ENCODE results near the gene USP14. TPM values are rescaled to one million over a fixed set of nuclear protein-coding genes. Genes with fewer than 3 reads are reported as not detected.
"Not testable (repeated sequence)": the region's sequence is repeated elsewhere in the genome, so short reads cannot be mapped to it uniquely, and the experiment has no call there.

Gene USP14
- total RNA-seq (2022) = 86.2 and 95.2 TPM in 2 replicates
- Bru-seq, nascent RNA = percentile 93 among the genes with signal in this experiment
- percentile 94 among the genes with signal in this experiment for BruChase-seq, experiment 1, labeled RNA remaining after a 2-hour chase
- percentile 94 among the genes with signal in this experiment for BruChase-seq, experiment 2, labeled RNA remaining after a 6-hour chase
- long read RNA-seq, full-length matches to known transcripts = 101 of 129 reads
- long read RNA-seq, partial matches to known transcripts = 17 of 129 reads
- long read RNA-seq, other reads (novel, unspliced or antisense) = 11 of 129 reads

GRCh38 chr18:158128-159036 is at the start of gene USP14:
USP14 (plus strand) TSS chr18:158557; CDS start chr18:158699, 142 bp downstream.
- CTCF ChIA-PET = interaction anchor here (0.6 kb wide), 1 partner anchor 70 kb away, joined by 5 read pairs; no protein-coding TSS in a partner anchor
- Mint-ChIP-seq H3K9me3 (ENCODE audit: unreplicated experiment) (no peaks in the 10 kb centered on the region), H3K4me1 (ENCODE audit: low read depth, unreplicated experiment) (peaks cover 6% of the 10 kb centered on the region), H3K27ac (ENCODE audit: unreplicated experiment) (peak within 1 kb of the TSS; percentile 93), H3K4me3 (ENCODE audit: unreplicated experiment) (peak within 1 kb of the TSS; percentile 90), H3K27me3 (ENCODE audit: insufficient read depth, unreplicated experiment) (no peaks in the 10 kb centered on the region), H3K36me3 (ENCODE audit: insufficient read depth, unreplicated experiment) (peaks cover 6% of the 10 kb centered on the region)
- POLR2A ChIA-PET = interaction anchor here (0.6 to 0.7 kb wide), 3 partner anchors 11 to 20 kb away, joined by 3 to 9 read pairs (median 5); no protein-coding TSS in a partner anchor
- DNase-seq = peak; percentile 98 to 99
- H3K27me3 ChIP-seq (replicated peaks; ENCODE audit: control insufficient read depth, insufficient read depth, low read length) = no peaks in the 10 kb centered on the region
- no peaks in the 10 kb centered on the region; the same call in 1 of the 2 replicates for H3K36me3 ChIP-seq (ENCODE audit: control insufficient read depth, insufficient read depth, low read length)
- no peaks in the 10 kb centered on the region for H3K9me3 ChIP-seq
- peaks cover 15% of the 10 kb centered on the region; the same call in 1 of the 2 replicates for H3K4me1 ChIP-seq
- H3K4me3 ChIP-seq (ENCODE audit: low read depth, low read length) = peak within 1 kb of the TSS; percentile 78
- intact Hi-C loops (cut with micrococcal nuclease; ENCODE audit: unreplicated experiment) = loop anchor here (1.0 to 5.0 kb wide), 2 partner anchors 15 to 46 kb away; no protein-coding TSS in a partner anchor
- peak in 1 of 2 experiments; percentile 26 for TF ChIP-seq CTCF (IDR thresholded peaks at IDR 0.05; ENCODE audit: insufficient read depth in 1 of 2, low read depth in 1 of 2, low read length in 1 of 2, severe bottlenecking in 1 of 2, unreplicated experiment in 1 of 2)
- no TSS peak for BruUV-seq (replicated peaks)

GRCh38 chr18:108665-109063 is 49.7 kb upstream of the USP14 start:
- H3K4me1 Mint-ChIP-seq (ENCODE audit: low read depth, unreplicated experiment); intact Hi-C loops (cut with micrococcal nuclease; ENCODE audit: unreplicated experiment); H3K9me3 ChIP-seq; H3K4me3 ChIP-seq (ENCODE audit: low read depth, low read length); H3K27me3 ChIP-seq (replicated peaks; ENCODE audit: control insufficient read depth, insufficient read depth, low read length); CTCF ChIA-PET; DNase-seq; POLR2A ChIA-PET; H3K4me3 Mint-ChIP-seq (ENCODE audit: unreplicated experiment); H3K4me1 ChIP-seq; H3K27me3 Mint-ChIP-seq (ENCODE audit: insufficient read depth, unreplicated experiment); BruUV-seq (replicated peaks); H3K36me3 ChIP-seq (ENCODE audit: control insufficient read depth, insufficient read depth, low read length); H3K27ac Mint-ChIP-seq (ENCODE audit: unreplicated experiment): not testable (repeated sequence)
- Mint-ChIP-seq H3K36me3 (ENCODE audit: insufficient read depth, unreplicated experiment) (peaks cover 20% of the 10 kb centered on the region), H3K9me3 (ENCODE audit: unreplicated experiment) (peaks cover 43% of the 10 kb centered on the region)

DNA sequence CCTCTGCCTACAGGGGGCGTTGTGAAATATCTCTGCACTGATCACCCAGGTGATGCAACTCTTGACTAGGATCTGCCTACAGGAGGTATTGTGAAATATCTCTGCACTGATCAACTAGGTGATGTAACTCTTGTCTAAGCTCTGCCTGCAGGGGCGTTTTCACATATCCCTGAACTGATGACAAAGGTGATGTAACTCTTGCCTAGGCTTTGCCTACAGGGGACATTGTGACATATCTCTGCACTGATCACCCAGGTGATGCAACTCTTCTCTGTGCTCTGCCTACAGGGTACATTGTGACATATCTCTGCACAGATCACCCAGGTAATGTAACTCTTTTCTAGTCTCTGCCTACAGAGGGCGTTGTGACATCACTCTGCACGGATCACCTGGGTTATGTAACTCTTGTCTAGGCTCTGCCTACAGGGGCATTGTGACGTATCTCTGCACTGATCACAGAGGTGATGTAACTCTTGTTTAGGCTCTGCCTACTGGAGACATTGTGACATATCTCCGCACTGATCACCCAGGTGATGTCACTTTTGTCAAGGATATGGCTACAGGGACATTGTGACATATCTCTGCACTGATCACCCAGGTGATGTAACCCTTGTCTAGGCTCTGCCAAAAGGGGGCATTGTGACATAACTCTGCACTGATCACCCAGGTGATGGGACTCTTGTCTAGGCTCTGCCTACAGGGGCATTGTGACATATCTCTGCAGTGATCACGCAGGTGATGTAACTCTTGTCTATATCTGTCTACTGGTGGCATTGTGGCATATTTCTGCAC is 49.0 kb upstream of the USP14 start:
- H3K9me3 ChIP-seq; H3K36me3 ChIP-seq (ENCODE audit: control insufficient read depth, insufficient read depth, low read length); H3K4me3 Mint-ChIP-seq (ENCODE audit: unreplicated experiment); POLR2A ChIA-PET; CTCF ChIA-PET; intact Hi-C loops (cut with micrococcal nuclease; ENCODE audit: unreplicated experiment); H3K4me1 ChIP-seq; H3K27me3 ChIP-seq (replicated peaks; ENCODE audit: control insufficient read depth, insufficient read depth, low read length); BruUV-seq (replicated peaks); H3K27me3 Mint-ChIP-seq (ENCODE audit: insufficient read depth, unreplicated experiment); H3K4me1 Mint-ChIP-seq (ENCODE audit: low read depth, unreplicated experiment); H3K4me3 ChIP-seq (ENCODE audit: low read depth, low read length): not testable (repeated sequence)
- peak; percentile 66 to 86 for DNase-seq
- H3K9me3 Mint-ChIP-seq (ENCODE audit: unreplicated experiment) = peaks cover 43% of the 10 kb centered on the region
- H3K36me3 Mint-ChIP-seq (ENCODE audit: insufficient read depth, unreplicated experiment) = peaks cover 20% of the 10 kb centered on the region
- H3K27ac Mint-ChIP-seq (ENCODE audit: unreplicated experiment) = peak overlapping the region; percentile 14

- CTCF ChIA-PET; H3K36me3 ChIP-seq (ENCODE audit: control insufficient read depth, insufficient read depth, low read length); H3K27me3 Mint-ChIP-seq (ENCODE audit: insufficient read depth, unreplicated experiment); POLR2A ChIA-PET; H3K9me3 ChIP-seq; BruUV-seq (replicated peaks); H3K4me1 ChIP-seq; H3K4me3 ChIP-seq (ENCODE audit: low read depth, low read length); H3K4me3 Mint-ChIP-seq (ENCODE audit: unreplicated experiment); H3K4me1 Mint-ChIP-seq (ENCODE audit: low read depth, unreplicated experiment); H3K27me3 ChIP-seq (replicated peaks; ENCODE audit: control insufficient read depth, insufficient read depth, low read length): not testable (repeated sequence)
- intact Hi-C loops (cut with micrococcal nuclease; ENCODE audit: unreplicated experiment) = loop anchor here (5.0 kb wide), 1 partner anchor 47 kb away; the partner anchor contains the start of gene USP14
- peak overlapping the region; percentile 14 for H3K27ac Mint-ChIP-seq (ENCODE audit: unreplicated experiment)
- peaks cover 20% of the 10 kb centered on the region for H3K36me3 Mint-ChIP-seq (ENCODE audit: insufficient read depth, unreplicated experiment)
- peak in 1 of 2 experiments; percentile 47 for DNase-seq
- peaks cover 43% of the 10 kb centered on the region for H3K9me3 Mint-ChIP-seq (ENCODE audit: unreplicated experiment)
These were observed 48.5 kb upstream of the USP14 start for GRCh38 chr18:109922-110261.

DNA sequence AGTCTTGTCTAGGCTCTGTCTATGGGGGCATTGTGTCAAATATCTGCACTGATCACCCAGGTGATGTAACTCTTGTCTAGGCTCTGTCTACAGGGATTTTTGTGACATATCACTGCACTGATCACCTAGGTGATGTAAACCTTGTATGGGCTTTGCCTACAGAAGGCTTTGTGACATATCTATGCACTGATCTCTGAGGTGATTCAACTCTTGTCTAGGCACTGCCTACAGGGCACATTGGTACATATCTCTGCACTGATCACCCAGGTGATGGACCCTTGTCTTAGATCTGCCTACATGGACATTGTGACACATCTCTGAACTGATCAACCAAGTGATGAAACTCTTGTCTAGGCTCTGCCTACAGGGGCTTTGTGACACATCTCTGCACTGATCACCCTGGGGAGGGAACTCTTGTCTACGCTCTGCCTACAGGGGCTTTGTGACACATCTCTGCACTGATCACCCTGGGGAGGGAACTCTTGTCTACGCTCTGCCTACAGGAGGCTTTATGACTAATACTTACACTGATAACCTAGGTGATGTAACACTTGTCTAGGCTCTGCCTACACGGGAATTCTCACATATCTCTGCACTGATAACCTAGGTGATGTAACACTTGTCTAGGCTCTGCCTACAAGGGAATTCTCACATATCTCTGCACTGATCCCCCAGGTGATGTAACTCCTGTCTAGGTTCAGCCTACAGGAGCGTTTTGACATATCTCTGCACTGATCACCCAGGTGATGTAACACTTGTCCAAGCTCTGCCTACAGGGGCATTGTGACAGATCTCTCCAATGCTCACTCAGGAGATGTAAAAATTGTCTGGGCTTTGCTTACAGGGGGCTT is 47.8 kb upstream of the USP14 start:
- H3K4me3 ChIP-seq (ENCODE audit: low read depth, low read length); BruUV-seq (replicated peaks); H3K36me3 ChIP-seq (ENCODE audit: control insufficient read depth, insufficient read depth, low read length); H3K9me3 ChIP-seq; H3K27me3 ChIP-seq (replicated peaks; ENCODE audit: control insufficient read depth, insufficient read depth, low read length); H3K27me3 Mint-ChIP-seq (ENCODE audit: insufficient read depth, unreplicated experiment); POLR2A ChIA-PET; CTCF ChIA-PET; H3K4me1 ChIP-seq; H3K4me1 Mint-ChIP-seq (ENCODE audit: low read depth, unreplicated experiment): not testable (repeated sequence)
- Mint-ChIP-seq H3K27ac (ENCODE audit: unreplicated experiment) (peak overlapping the region; percentile 95), H3K36me3 (ENCODE audit: insufficient read depth, unreplicated experiment) (peaks cover 20% of the 10 kb centered on the region), H3K9me3 (ENCODE audit: unreplicated experiment) (peaks cover 43% of the 10 kb centered on the region), H3K4me3 (ENCODE audit: unreplicated experiment) (peak overlapping the region; percentile 83)
- intact Hi-C loops (cut with micrococcal nuclease; ENCODE audit: unreplicated experiment) = loop anchor here (5.0 kb wide), 1 partner anchor 47 kb away; the partner anchor contains the start of gene USP14
- DNase-seq = peak; percentile 77 to 80

Measured in Caco-2 (cell line).